ENCODE data around the gene CD40. TPM values are rescaled to one million over a fixed set of nuclear protein-coding genes. Genes with fewer than 3 reads are reported as not detected.

CD40 gene
- total RNA-seq, 3 donors from 2014 or later, result 11.7 to 21.6 (median 17.0) TPM

DNA sequence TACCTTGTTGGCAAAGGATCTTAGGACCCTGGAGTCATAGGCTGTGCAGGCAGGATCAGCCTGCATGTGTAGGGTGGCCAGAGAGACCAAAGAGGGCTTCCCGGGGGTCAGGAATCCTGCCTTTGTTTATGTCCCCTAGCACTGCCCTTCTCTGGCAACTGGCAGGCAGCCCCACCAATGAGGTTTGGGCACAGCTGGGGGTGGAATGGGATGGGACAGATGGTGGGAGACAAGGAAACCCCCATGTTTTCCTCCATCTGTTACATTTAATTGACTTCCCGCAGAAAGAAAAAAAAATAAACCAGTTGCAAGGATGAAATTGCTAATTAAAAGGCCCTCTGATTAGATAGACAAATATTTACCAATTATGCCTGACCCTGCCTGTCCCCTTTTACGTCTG is 27.6 kb downstream of the CD40 start:
- DNase-seq (ENCODE audit: low spot score in 2 of 2), result no peak
- TF ChIP-seq POLR2AphosphoS5 (IDR thresholded peaks at IDR 0.05) (no peak), POLR2A (IDR thresholded peaks at IDR 0.05) (no peak)
- TF ChIP-seq, protein P1, sequence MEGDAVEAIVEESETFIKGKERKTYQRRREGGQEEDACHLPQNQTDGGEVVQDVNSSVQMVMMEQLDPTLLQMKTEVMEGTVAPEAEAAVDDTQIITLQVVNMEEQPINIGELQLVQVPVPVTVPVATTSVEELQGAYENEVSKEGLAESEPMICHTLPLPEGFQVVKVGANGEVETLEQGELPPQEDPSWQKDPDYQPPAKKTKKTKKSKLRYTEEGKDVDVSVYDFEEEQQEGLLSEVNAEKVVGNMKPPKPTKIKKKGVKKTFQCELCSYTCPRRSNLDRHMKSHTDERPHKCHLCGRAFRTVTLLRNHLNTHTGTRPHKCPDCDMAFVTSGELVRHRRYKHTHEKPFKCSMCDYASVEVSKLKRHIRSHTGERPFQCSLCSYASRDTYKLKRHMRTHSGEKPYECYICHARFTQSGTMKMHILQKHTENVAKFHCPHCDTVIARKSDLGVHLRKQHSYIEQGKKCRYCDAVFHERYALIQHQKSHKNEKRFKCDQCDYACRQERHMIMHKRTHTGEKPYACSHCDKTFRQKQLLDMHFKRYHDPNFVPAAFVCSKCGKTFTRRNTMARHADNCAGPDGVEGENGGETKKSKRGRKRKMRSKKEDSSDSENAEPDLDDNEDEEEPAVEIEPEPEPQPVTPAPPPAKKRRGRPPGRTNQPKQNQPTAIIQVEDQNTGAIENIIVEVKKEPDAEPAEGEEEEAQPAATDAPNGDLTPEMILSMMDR (IDR thresholded peaks at IDR 0.05), result no peak
- peaks cover 0 to 18% of the 10 kb centered on the region in 2 donors for H3K27me3 ChIP-seq
- no peaks in the 10 kb centered on the region for H3K4me1 ChIP-seq
- H3K9me3 ChIP-seq, result no peaks in the 10 kb centered on the region
- no peak overlapping the region for H3K27ac ChIP-seq
- H3K4me3 ChIP-seq, result no peak overlapping the region
- H3K36me3 ChIP-seq, result no peaks in the 10 kb centered on the region
- intact Hi-C loops (cut with DNase I; ENCODE audit: low total_unique reads), result loop anchor here (5.0 kb wide), 1 partner anchor 1607 kb away; no protein-coding TSS in a partner anchor

DNA sequence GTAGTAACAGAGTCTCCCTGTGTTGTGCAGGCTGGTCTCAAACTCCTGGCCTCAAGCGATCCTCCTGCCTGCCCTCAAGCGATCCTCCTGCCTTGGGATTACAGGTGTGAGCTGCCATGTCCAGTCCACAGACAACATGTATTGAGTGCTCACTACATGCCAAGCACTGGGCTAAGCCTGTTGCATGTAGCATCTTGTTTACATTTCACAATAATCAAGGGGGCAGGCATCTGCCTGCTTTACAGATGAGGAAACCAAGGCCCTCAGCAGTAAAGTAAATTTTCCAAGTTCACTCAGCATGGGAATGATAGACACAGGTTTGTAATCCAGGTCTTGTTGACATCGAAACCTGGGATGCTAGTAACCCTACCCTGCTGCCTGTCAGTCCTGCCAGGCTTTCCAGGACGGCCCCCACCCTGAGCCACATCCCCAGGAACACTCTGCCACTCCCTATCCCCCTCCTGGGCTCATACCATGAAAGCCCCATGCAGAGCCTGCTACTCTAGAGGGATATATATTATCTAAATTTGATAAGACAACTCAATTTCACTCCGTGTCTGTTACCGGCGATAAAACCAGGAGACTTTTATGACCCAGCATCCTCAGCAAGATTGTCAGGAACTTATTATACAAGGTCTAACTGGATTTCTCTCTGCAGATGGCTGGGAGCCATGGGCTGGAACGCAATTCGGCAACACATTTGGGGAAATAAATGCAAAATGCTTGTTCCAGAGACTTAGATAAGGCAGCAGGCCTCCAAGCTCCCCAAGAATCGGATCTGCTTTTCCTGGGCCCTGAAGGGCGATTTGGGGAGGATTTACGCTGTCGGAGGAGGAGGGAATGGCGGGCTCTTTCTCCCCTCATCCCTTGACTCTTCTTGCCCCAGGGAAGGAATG is 30.4 kb downstream of the CD40 start:
- no peaks in the 10 kb centered on the region for H3K9me3 ChIP-seq
- peaks cover 0 to 8% of the 10 kb centered on the region in 2 donors for H3K27me3 ChIP-seq
- H3K4me1 ChIP-seq, result no peaks in the 10 kb centered on the region
- TF ChIP-seq, protein P1 (IDR thresholded peaks at IDR 0.05), result no peak
- TF ChIP-seq POLR2A (IDR thresholded peaks at IDR 0.05), result no peak
- TF ChIP-seq POLR2AphosphoS5 (IDR thresholded peaks at IDR 0.05), result no peak
- no peak overlapping the region for H3K4me3 ChIP-seq
- H3K36me3 ChIP-seq, result no peaks in the 10 kb centered on the region
- intact Hi-C loops (cut with DNase I; ENCODE audit: low total_unique reads), result loop anchor here (5.0 kb wide), 1 partner anchor 1604 kb away; no protein-coding TSS in a partner anchor
- DNase-seq (ENCODE audit: low spot score in 2 of 2), result no peak
- H3K27ac ChIP-seq, result no peak overlapping the region

DNA sequence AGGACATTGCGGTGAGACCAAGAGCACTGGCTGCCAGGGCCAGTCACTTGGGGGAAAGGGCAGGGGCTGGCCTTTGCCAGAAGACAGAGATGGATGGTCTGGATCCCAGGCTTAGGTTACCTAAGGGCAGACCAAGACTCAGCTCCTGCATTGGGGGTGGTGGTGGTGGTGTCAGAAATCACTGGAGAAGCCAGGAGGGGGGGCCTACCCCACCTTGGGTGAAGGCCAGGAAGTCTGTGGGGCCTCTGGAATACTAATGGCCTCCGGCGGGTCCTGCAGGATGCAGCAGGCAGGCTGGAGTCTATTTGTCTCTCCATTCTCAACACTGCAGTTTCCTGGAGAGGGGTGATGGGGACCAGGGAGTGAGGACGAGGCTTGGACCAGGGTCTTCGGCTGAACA is 32.8 kb downstream of the CD40 start:
- Histone ChIP-seq H3K27ac (no peak overlapping the region), H3K4me3 (no peak overlapping the region), H3K9me3 (no peaks in the 10 kb centered on the region), H3K36me3 (no peaks in the 10 kb centered on the region), H3K4me1 (no peaks in the 10 kb centered on the region), H3K27me3 (peaks cover 0 to 7% of the 10 kb centered on the region in 2 donors)
- TF ChIP-seq POLR2AphosphoS5 (IDR thresholded peaks at IDR 0.05), result no peak
- TF ChIP-seq, protein P1 (IDR thresholded peaks at IDR 0.05), result no peak
- TF ChIP-seq POLR2A (IDR thresholded peaks at IDR 0.05), result no peak
- intact Hi-C loops (cut with DNase I; ENCODE audit: low total_unique reads), result no loop called here
- DNase-seq (ENCODE audit: low spot score in 2 of 2), result no peak

DNA sequence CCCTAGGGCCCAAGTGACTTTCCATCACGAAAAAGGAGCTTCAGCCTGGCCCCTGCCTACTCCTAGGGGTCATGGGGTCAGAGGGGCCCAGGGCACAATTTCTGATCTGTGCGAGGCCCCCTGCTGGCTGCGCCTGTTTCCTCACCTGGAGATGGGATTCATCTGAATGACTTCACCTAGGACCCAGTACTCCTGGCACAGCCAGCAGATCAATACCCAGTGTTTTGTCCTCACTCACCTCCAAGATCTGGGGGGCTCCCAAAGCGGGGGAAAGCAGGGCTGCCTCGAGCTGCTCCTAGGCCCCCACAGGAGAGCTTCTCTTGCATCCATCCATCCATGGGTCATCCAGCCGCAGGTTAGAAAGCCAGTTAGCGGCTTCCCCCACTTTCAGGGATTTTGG is 33.8 kb downstream of the CD40 start:
- Histone ChIP-seq H3K27me3 (peaks cover 0 to 7% of the 10 kb centered on the region in 2 donors), H3K27ac (no peak overlapping the region), H3K4me1 (no peaks in the 10 kb centered on the region), H3K9me3 (no peaks in the 10 kb centered on the region), H3K36me3 (no peaks in the 10 kb centered on the region), H3K4me3 (no peak overlapping the region)
- TF ChIP-seq POLR2A (IDR thresholded peaks at IDR 0.05) (no peak), POLR2AphosphoS5 (IDR thresholded peaks at IDR 0.05) (no peak)
- TF ChIP-seq, protein P1 (IDR thresholded peaks at IDR 0.05), result no peak
- intact Hi-C loops (cut with DNase I; ENCODE audit: low total_unique reads), result no loop called here
- DNase-seq (ENCODE audit: low spot score in 2 of 2), result no peak

Data from breast epithelium (tissue), 4 donors.